ENCODE results near the gene CCN5. TPM values are rescaled to one million over a fixed set of nuclear protein-coding genes. Genes with fewer than 3 reads are reported as not detected.

CCN5 gene
- total RNA-seq, 1 donor from 2014 or later: 377 TPM

- no peak for TF ChIP-seq CTCF (IDR thresholded peaks at IDR 0.05)
- no peak for DNase-seq (ENCODE audit: low spot score in 2 of 2)
- Histone ChIP-seq H3K27me3 (no peaks in the 10 kb centered on the region), H3K9me3 (no peaks in the 10 kb centered on the region), H3K4me1 (no peaks in the 10 kb centered on the region), H3K36me3 (no peaks in the 10 kb centered on the region), H3K4me3 (no peak overlapping the region), H3K27ac (no peak overlapping the region)
- intact Hi-C loops (cut with DNase I): no loop called here
These were observed 53.1 kb downstream of the CCN5 start for GRCh38 chr20:44768256-44768655.

GRCh38 chr20:44768854-44769480, 53.8 kb downstream of the CCN5 start:
- no peak for TF ChIP-seq CTCF (IDR thresholded peaks at IDR 0.05)
- no peaks in the 10 kb centered on the region for H3K27me3 ChIP-seq
- H3K27ac ChIP-seq: no peak overlapping the region

GRCh38 chr20:44769481-44769863, 54.3 kb downstream of the CCN5 start:
- intact Hi-C loops (cut with DNase I): no loop called here
- H3K27me3 ChIP-seq: no peaks in the 10 kb centered on the region
- no peaks in the 10 kb centered on the region for H3K36me3 ChIP-seq
- no peaks in the 10 kb centered on the region for H3K9me3 ChIP-seq
- no peak for TF ChIP-seq CTCF (IDR thresholded peaks at IDR 0.05)
- no peak overlapping the region for H3K4me3 ChIP-seq
- no peaks in the 10 kb centered on the region for H3K4me1 ChIP-seq
- no peak overlapping the region for H3K27ac ChIP-seq
- DNase-seq (ENCODE audit: low spot score in 2 of 2): no peak

More at GRCh38 chr20:44768854-44769480, 53.8 kb downstream of the CCN5 start:
- no peak for DNase-seq (ENCODE audit: low spot score in 2 of 2)
- Histone ChIP-seq H3K36me3 (no peaks in the 10 kb centered on the region), H3K4me1 (no peaks in the 10 kb centered on the region), H3K4me3 (no peak overlapping the region), H3K9me3 (no peaks in the 10 kb centered on the region)
- intact Hi-C loops (cut with DNase I): no loop called here

- Histone ChIP-seq H3K4me1 (no peaks in the 10 kb centered on the region), H3K27me3 (no peaks in the 10 kb centered on the region), H3K4me3 (no peak overlapping the region), H3K36me3 (no peaks in the 10 kb centered on the region), H3K27ac (no peak overlapping the region), H3K9me3 (no peaks in the 10 kb centered on the region)
- intact Hi-C loops (cut with DNase I): no loop called here
- DNase-seq (ENCODE audit: low spot score in 2 of 2): no peak
- TF ChIP-seq CTCF (IDR thresholded peaks at IDR 0.05): no peak
These were observed 55.5 kb downstream of the CCN5 start for GRCh38 chr20:44770484-44771171.

- H3K27me3 ChIP-seq: no peaks in the 10 kb centered on the region
- no peak overlapping the region for H3K27ac ChIP-seq
- H3K9me3 ChIP-seq: no peaks in the 10 kb centered on the region
- TF ChIP-seq CTCF (IDR thresholded peaks at IDR 0.05): no peak
- H3K36me3 ChIP-seq: no peaks in the 10 kb centered on the region
- intact Hi-C loops (cut with DNase I): no loop called here
- no peak for DNase-seq (ENCODE audit: low spot score in 2 of 2)
- H3K4me1 ChIP-seq: no peaks in the 10 kb centered on the region
- H3K4me3 ChIP-seq: no peak overlapping the region
These were observed 56.0 kb downstream of the CCN5 start for GRCh38 chr20:44771172-44771535.
